ENCODE results near the gene PHC2.

- TF ChIP-seq CTCF (IDR thresholded peaks at IDR 0.05) (no peak), POLR2AphosphoS5 (IDR thresholded peaks at IDR 0.05) (no peak), EP300 (IDR thresholded peaks at IDR 0.05) (no peak)
Measured at GRCh38 chr1:33466159-33466558, 35.3 kb upstream of the PHC2 start.
